Endothelial cell of umbilical vein (primary cell): ENCODE measurements around the gene ARHGEF7. TPM values are rescaled to one million over a fixed set of nuclear protein-coding genes. Genes with fewer than 3 reads are reported as not detected.
A peak's percentile ranks its signal among the peaks of the same experiment; 100 is the strongest.
"Not testable (repeated sequence)": the region's sequence is repeated elsewhere in the genome, so short reads cannot be mapped to it uniquely, and the experiment has no call there.

ENCODE experiments used
- BruUV-seq: library from RNA; stranded (reverse); fragments of 400-500 nt; replicated peaks from 2 replicates; lab custom pipeline; 2021; lab: Mats Ljungman, UMichigan
- CTCF ChIA-PET: fragments of 300-600, 350-600 bp; sonication (Branson Sonifier 250); formaldehyde crosslinking; loops from one replicate; lab custom pipeline; 2021; ENCODE audit warnings: antibody characterized with exemption, inconsistent platforms; lab: Charles Lee
- POLR2A ChIA-PET: fragments of 300-600, 350-600 bp; sonication (Branson Sonifier 250); formaldehyde crosslinking; loops from one replicate; lab custom pipeline; 2021; ENCODE audit warnings: antibody characterized with exemption, inconsistent platforms; lab: Charles Lee
- DNase-seq: peaks from one replicate; pipeline ENCODE4 v3.0.0-alpha.2; 2011; ENCODE audit warnings: low read depth, low spot score
- FAIRE-seq: peaks from 2 replicates; lab custom pipeline; 2011; peaks lifted over from hg19 to GRCh38; lab: Jason Lieb, UNC
- H2AFZ ChIP-seq: 2 replicates; pipeline ENCODE4 v1.6.0; 2012; ENCODE audit warnings: low read depth, low read length, control low read depth, inconsistent platforms
- H3K27ac ChIP-seq: 2 replicates; pipeline ENCODE4 v1.5.1; 2011; ENCODE audit warnings: low read depth, mild to moderate bottlenecking, control low read depth, low read length, moderate library complexity; ENCODE audit not compliant: insufficient read depth
- H3K27me3 ChIP-seq, 2 experiments: 2 replicates each; pipeline versions ENCODE4 v1.6.0 to v1.6.1; 2011; ENCODE audit warnings: low read length in 2 of 2, mixed read lengths in 1 of 2; ENCODE audit not compliant: control insufficient read depth in 2 of 2, insufficient read depth in 2 of 2
- H3K36me3 ChIP-seq, 2 experiments: 2 replicates in 1 of 2; 3 replicates in 1 of 2; pipeline ENCODE4 v1.5.1; 2011; ENCODE audit warnings: low read length in 2 of 2, mild to moderate bottlenecking in 1 of 2, moderate library complexity in 1 of 2; ENCODE audit not compliant: control insufficient read depth in 2 of 2, insufficient read depth in 2 of 2; ENCODE audit errors: extremely low read depth in 1 of 2
- H3K4me1 ChIP-seq: 3 replicates; pipeline ENCODE4 v1.5.1; 2011; ENCODE audit warnings: mild to moderate bottlenecking, low read length; ENCODE audit not compliant: control insufficient read depth, insufficient read depth; ENCODE audit errors: extremely low read depth
- H3K4me2 ChIP-seq: 2 replicates; pipeline ENCODE4 v1.6.1; 2011; ENCODE audit warnings: low read length, control low read depth, mixed read lengths; ENCODE audit not compliant: insufficient read depth
- H3K4me3 ChIP-seq, 3 experiments: fragments of 200-600 bp in 1 of 3; sonication (generic), shearing (Covaris generic) in 1 of 3; replicated peaks in 1 of 3; 2 replicates each; pipeline ENCODE4 v1.5.1; 2011 to 2016; ENCODE audit warnings: control low read depth in 3 of 3, low read length in 3 of 3, mild to moderate bottlenecking in 2 of 3, inconsistent platforms in 1 of 3, low read depth in 1 of 3, moderate library complexity in 1 of 3; ENCODE audit not compliant: insufficient read depth in 1 of 3
- H3K79me2 ChIP-seq: 2 replicates; pipeline ENCODE4 v1.6.0; 2012; ENCODE audit warnings: low read length, inconsistent platforms; ENCODE audit not compliant: control insufficient read depth, insufficient read depth
- H3K9ac ChIP-seq: replicated peaks from 2 replicates; pipeline ENCODE3; 2011; ENCODE audit warnings: low read length, control low read depth; ENCODE audit not compliant: insufficient read depth; ENCODE audit errors: extremely low read depth
- H3K9me1 ChIP-seq: replicated peaks from 3 replicates; pipeline ENCODE4 v1.6.0; 2011; ENCODE audit warnings: mild to moderate bottlenecking, low read length; ENCODE audit not compliant: control insufficient read depth, insufficient read depth; ENCODE audit errors: extremely low read depth
- H3K9me3 ChIP-seq: replicated peaks from 2 replicates; pipeline ENCODE4 v1.5.1; 2012; ENCODE audit warnings: low read length, inconsistent platforms; ENCODE audit not compliant: control insufficient read depth, insufficient read depth
- H4K20me1 ChIP-seq: replicated peaks from 2 replicates; pipeline ENCODE3; 2011; ENCODE audit warnings: mild to moderate bottlenecking, low read length; ENCODE audit not compliant: control insufficient read depth, insufficient read depth; ENCODE audit errors: extremely low read depth
- FOS ChIP-seq: IDR thresholded peaks from 2 replicates; pipeline ENCODE4 v1.6.1; 2011; ENCODE audit warnings: mild to moderate bottlenecking, low read length, moderate library complexity, borderline replicate concordance; ENCODE audit not compliant: insufficient read depth
- JUN ChIP-seq: IDR thresholded peaks from 2 replicates; pipeline ENCODE4 v1.6.1; 2011; ENCODE audit warnings: borderline replicate concordance, low read depth; ENCODE audit not compliant: insufficient read length, insufficient read depth
- POLR2AphosphoS5 ChIP-seq: IDR thresholded peaks from 2 replicates; pipeline ENCODE4 v1.6.1; 2012; ENCODE audit warnings: low read depth, mild to moderate bottlenecking, control low read depth, low read length, moderate library complexity; ENCODE audit not compliant: insufficient read depth
- dilution Hi-C: fragments of 300-500 bp; cut with MboI; formaldehyde crosslinking; loops from one replicate; pipeline ENCODE4 v1.15.0; 2019; ENCODE audit warnings: low sequenced_read_pairs; ENCODE audit not compliant: extremely low pct_ligation_motif_present
- intact Hi-C: fragments of 100-400 bp; cut with micrococcal nuclease; formaldehyde crosslinking; loops from one replicate; pipeline ENCODE4 v1.10.0; 2022
- polyA plus RNA-seq, 4 experiments: library from polyadenylated mRNA; depleted of rRNA in 3 of 4; stranded (reverse) in 3 of 4; unstranded in 1 of 4; fragments of >200 nt; gene quantifications; 2 replicates each; pipeline versions ENCODE4 v1.2.1 to v1.2.3, GENCODE V29; 2011 to 2012; ENCODE audit warnings: missing spikeins in 1 of 4
- total RNA-seq: library from RNA; stranded (reverse); gene quantifications from 2 replicates; pipeline ENCODE4 v1.2.3, GENCODE V29; 2021

Gene ARHGEF7
- total and polyA plus RNA-seq, 2 donors (not counting 3 experiments of a cell fraction or from before 2014, with no cell fraction given) = 94.9 to 155 TPM

GRCh38 chr13:111193223-111193622, 78.1 kb downstream of the ARHGEF7 start:
- H3K4me1 ChIP-seq, H3K27me3 ChIP-seq, H3K27ac ChIP-seq, H3K4me2 ChIP-seq, H2AFZ ChIP-seq, H3K4me3 ChIP-seq, FAIRE-seq, H3K36me3 ChIP-seq, H3K9me1 ChIP-seq, H3K9ac ChIP-seq, H4K20me1 ChIP-seq, dilution Hi-C loops, CTCF ChIA-PET, BruUV-seq, intact Hi-C loops, POLR2A ChIA-PET, DNase-seq, H3K9me3 ChIP-seq: not testable (repeated sequence)
- peaks cover 21% of the 10 kb centered on the region for H3K79me2 ChIP-seq

- DNase-seq = peak; percentile 50
- H2AFZ ChIP-seq, POLR2A ChIA-PET, H3K36me3 ChIP-seq, H3K9ac ChIP-seq, H3K4me1 ChIP-seq, intact Hi-C loops, H3K9me3 ChIP-seq, H3K9me1 ChIP-seq, BruUV-seq, H3K4me3 ChIP-seq, dilution Hi-C loops, H3K27me3 ChIP-seq, H4K20me1 ChIP-seq, H3K4me2 ChIP-seq: not testable (repeated sequence)
- Histone ChIP-seq H3K27ac (peak overlapping the region; percentile 71), H3K79me2 (peaks cover 22% of the 10 kb centered on the region)
- CTCF ChIA-PET = interaction anchor here (0.8 to 1.2 kb wide), 3 partner anchors 10 to 21 kb away, joined by 3 read pairs; no protein-coding TSS in a partner anchor
- peak; percentile 14 for TF ChIP-seq JUN
- TF ChIP-seq FOS = peak; percentile 57
- TF ChIP-seq POLR2AphosphoS5 = peak; percentile 17
- peak; percentile 82 for FAIRE-seq
These were observed 79.5 kb downstream of the ARHGEF7 start for GRCh38 chr13:111194651-111195050.

GRCh38 chr13:111198732-111199378, 83.7 kb downstream of the ARHGEF7 start:
- FAIRE-seq, H3K27me3 ChIP-seq, POLR2A ChIA-PET: not testable (repeated sequence)

More at GRCh38 chr13:111198732-111199378, 83.7 kb downstream of the ARHGEF7 start:
- Histone ChIP-seq H3K4me1 (peaks cover 28% of the 10 kb centered on the region), H3K79me2 (peaks cover 45% of the 10 kb centered on the region)
- CTCF ChIA-PET, intact Hi-C loops, dilution Hi-C loops, BruUV-seq, H3K9ac ChIP-seq, H3K36me3 ChIP-seq, H4K20me1 ChIP-seq, H2AFZ ChIP-seq, H3K27ac ChIP-seq, H3K4me2 ChIP-seq, H3K9me1 ChIP-seq, DNase-seq, H3K4me3 ChIP-seq, H3K9me3 ChIP-seq: not testable (repeated sequence)
